Choroid plexus epithelial cell (primary cell): ENCODE data around the gene ENTR1.

ENCODE experiments used
- DNase-seq: peaks from one replicate; pipeline ENCODE4 v3.0.0-alpha.2; 2010; ENCODE audit warnings: low read depth
- H3K4me3 ChIP-seq: 2 replicates; pipeline ENCODE4 v1.5.1; 2011; ENCODE audit warnings: low read depth, mild to moderate bottlenecking, control low read depth, low read length, moderate library complexity
- TF ChIP-seq, protein P1 (sequence below): conservative IDR thresholded peaks from 2 replicates; pipeline ENCODE4 v1.5.1; 2011; ENCODE audit warnings: low read depth, mild to moderate bottlenecking, control low read depth, inconsistent platforms, low read length, moderate library complexity

The ENTR1 gene

GRCh38 chr9:136387217-136387616 lies 23.2 kb downstream of the ENTR1 start:
- no peak overlapping the region for H3K4me3 ChIP-seq
- TF ChIP-seq, protein P1, sequence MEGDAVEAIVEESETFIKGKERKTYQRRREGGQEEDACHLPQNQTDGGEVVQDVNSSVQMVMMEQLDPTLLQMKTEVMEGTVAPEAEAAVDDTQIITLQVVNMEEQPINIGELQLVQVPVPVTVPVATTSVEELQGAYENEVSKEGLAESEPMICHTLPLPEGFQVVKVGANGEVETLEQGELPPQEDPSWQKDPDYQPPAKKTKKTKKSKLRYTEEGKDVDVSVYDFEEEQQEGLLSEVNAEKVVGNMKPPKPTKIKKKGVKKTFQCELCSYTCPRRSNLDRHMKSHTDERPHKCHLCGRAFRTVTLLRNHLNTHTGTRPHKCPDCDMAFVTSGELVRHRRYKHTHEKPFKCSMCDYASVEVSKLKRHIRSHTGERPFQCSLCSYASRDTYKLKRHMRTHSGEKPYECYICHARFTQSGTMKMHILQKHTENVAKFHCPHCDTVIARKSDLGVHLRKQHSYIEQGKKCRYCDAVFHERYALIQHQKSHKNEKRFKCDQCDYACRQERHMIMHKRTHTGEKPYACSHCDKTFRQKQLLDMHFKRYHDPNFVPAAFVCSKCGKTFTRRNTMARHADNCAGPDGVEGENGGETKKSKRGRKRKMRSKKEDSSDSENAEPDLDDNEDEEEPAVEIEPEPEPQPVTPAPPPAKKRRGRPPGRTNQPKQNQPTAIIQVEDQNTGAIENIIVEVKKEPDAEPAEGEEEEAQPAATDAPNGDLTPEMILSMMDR: no peak
- no peak for DNase-seq

- DNase-seq: no peak
- H3K4me3 ChIP-seq: no peak overlapping the region
- TF ChIP-seq, protein P1: no peak
These were observed 24.4 kb downstream of the ENTR1 start for GRCh38 chr9:136386018-136386417.

- no peak overlapping the region for H3K4me3 ChIP-seq
- no peak for DNase-seq
- TF ChIP-seq, protein P1: no peak
These were observed 25.4 kb downstream of the ENTR1 start for GRCh38 chr9:136385015-136385414.

DNA sequence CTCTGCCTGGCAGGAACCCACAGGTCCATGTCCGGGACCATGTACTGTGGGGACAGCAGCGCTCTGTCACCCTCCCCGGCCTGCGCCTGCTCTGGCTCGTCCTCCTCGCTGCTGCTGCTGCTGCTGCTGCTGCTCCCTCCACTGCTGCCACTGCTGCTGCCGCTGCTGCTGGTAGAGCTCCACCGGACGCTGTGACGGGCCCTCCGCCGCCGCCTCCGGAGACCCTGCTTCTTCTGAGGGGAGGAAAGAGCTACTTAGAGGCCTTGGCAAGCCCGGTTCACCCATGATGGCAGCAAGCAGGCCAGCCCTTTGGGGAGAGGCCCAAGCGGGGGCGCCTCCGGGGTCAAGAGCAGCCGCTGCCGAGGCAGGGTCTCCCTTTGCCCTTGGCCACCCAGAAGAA lies 27.0 kb downstream of the ENTR1 start:
- no peak for DNase-seq
- no peak overlapping the region for H3K4me3 ChIP-seq
- TF ChIP-seq, protein P1: no peak

DNA sequence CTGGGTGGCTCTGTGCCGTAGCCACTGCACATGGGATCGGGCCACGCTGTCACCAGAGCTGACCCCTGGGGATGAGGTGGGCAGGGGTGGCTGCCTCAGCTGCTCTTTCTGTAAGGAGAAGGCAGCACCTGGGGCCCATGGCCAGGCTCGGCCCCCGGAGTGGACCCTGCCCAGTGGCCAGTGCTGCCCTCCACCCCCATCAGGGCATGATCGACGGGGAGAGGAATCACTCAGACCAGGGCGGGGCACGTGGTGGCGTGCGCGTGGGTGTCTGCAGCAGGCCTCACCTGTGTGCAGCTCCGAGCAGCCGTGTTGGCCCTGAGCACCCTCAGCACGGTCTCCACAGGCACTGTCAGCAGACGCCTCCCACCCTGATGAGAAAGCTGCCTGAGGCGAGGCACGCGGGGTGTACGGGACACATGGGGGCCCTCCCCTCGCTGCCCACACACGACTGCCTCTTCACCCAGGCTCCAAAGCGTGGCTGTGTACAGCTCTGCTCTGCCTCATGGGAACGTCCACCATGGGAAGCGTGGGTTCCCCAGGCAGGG lies 28.4 kb downstream of the ENTR1 start:
- TF ChIP-seq, protein P1: no peak
- no peak overlapping the region for H3K4me3 ChIP-seq

DNA sequence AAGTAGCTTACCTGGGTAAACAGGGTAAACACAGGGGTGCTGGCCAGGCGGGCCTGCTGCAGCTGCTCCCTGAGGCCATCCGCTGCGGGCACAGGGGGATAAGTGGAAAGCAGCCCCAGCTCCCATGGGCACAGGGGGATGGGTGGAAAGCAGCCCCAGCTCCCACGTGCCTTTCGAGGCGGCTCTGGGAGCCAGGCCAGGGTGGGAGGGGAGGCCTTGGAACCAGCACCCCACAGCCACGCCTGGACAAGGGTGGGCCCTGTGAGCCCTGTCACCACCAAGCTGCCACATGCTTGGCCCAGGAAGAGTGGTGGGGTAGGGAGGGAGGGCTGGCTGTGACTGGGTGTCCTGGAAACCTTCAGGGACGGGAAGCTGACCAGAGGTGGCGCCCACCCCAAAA lies 29.1 kb downstream of the ENTR1 start:
- DNase-seq: no peak
- TF ChIP-seq, protein P1: no peak
- H3K4me3 ChIP-seq: no peak overlapping the region

More for the DNA sequence above, 28.4 kb downstream of the ENTR1 start:
- no peak for DNase-seq

GRCh38 chr9:136380381-136380780 lies 30.0 kb downstream of the ENTR1 start:
- TF ChIP-seq, protein P1: no peak
- DNase-seq: no peak
- H3K4me3 ChIP-seq: no peak overlapping the region
